GM21576 (cell line): ENCODE data around the gene IL20RB.
A peak's percentile ranks its signal among the peaks of the same experiment; 100 is the strongest.
"Not testable (repeated sequence)": the region's sequence is repeated elsewhere in the genome, so short reads cannot be mapped to it uniquely, and the experiment has no call there.

Experiments used
- ATAC-seq: cut with Tn5 transposase; IDR thresholded peaks from one replicate; pipeline ENCODE4 v1.9.1; 2021; ENCODE audit warnings: mild to moderate bottlenecking, moderate library complexity; ENCODE audit not compliant: unreplicated experiment

Gene IL20RB

DNA sequence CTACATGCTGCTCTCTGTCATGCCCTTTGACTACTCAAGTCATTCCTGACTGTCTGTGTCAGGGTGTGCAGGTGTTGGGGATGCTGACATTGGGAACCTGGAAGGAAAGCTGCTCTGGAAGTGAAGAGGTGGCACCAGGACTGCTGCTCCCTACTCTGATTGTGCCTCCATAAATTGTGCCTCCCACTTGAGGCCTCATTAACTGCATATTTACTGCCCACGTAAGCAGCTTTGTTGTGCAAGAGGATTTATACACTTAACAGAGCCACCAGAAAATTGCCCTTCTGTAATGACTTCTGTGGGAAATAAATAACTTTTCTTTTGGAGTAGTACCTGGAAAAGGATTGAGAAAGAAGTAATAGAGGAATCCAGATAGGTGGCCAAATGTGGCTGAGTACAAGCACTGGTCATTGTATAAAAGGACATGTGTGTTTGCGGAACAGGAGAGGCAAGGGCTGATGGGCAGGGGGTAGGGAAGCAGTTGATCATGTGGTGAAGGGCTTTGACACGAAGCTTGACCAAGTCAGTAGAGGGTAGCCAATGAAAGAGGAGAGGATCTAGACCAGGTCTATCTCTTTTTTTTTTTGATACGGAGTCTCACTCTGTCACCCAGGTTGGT is 24.8 kb downstream of the IL20RB start:
- no peak for ATAC-seq

- ATAC-seq, result no peak
Measured at GRCh38 chr3:136984837-136985236, 27.1 kb downstream of the IL20RB start.

- ATAC-seq, result not testable (repeated sequence)
Measured at GRCh38 chr3:136987398-136987980, 29.7 kb downstream of the IL20RB start.

DNA sequence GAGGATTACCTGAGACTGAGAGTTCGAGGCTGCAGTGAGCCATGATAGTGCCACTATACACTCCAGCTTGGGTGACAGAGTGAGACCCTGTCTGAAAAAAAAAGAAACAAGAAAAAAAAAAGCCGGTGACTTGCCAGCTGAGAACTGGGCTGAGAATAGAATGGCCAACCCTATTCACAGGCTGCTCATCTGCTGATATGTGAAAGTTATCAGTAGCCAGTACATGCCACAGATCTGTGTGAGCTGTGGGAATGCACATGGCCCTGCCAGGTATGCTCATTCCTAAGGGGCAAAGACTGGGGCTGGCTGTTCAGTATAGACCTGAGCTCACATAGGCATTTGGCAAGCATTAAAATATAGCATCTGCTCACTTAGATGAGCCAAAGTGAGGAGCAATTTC is 30.9 kb downstream of the IL20RB start:
- no peak for ATAC-seq

DNA sequence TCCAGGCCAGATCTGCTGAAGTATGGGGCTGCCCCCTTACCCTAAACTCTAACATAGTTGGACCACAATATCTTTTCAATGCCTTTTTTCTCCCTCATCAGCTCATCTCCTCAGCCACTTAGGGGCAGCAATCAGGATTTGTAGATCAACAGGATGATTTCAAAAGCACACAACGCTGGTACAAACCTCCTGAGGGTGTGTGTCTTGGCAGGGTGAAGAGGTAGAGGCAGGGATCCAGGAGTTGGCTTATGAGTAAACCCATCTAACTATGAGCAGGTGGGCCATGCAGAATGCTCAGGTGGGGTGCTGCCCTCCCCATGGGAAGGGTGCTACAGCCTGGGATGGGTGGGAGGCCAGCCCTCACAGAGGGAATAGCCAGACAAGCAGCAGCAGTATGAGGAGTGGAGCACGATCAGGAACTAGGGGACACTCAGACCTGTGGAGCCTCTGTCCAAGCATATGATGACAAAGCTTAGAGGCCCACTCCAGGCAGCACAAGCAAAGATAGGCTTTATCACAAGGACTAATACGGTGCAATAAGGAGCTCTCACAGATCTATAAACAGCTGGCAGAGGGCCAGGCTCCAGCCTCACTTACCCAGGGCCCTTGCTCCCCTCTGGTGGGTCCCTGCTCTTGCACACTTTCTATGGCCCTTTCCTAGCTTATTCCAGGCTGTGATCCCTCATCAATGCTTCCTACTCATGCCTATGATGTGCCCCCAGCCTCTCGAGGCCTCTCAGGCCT is 32.2 kb downstream of the IL20RB start:
- no peak for ATAC-seq

DNA sequence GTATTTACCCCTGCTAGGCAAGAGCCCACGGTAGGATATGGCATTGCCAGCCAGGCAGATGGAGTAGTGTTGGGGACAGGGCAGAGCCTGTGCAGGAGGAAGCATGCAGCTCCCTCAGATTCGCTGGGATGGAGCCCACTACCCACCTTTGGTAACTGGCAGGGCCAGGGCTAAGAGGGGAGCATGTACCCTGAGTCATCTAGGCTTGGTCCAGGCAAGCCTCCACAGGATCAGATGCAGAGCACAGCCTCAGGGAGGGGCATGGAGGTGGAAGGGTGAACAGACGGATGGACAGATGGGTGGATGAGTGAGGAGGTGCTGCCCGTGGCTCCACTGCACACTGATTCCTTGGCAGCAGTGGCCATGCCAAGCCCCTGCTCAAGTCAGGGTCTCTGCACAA is 33.0 kb downstream of the IL20RB start:
- ATAC-seq, result no peak

- no peak for ATAC-seq
Measured at GRCh38 chr3:136992115-136992514, 34.3 kb downstream of the IL20RB start.

DNA sequence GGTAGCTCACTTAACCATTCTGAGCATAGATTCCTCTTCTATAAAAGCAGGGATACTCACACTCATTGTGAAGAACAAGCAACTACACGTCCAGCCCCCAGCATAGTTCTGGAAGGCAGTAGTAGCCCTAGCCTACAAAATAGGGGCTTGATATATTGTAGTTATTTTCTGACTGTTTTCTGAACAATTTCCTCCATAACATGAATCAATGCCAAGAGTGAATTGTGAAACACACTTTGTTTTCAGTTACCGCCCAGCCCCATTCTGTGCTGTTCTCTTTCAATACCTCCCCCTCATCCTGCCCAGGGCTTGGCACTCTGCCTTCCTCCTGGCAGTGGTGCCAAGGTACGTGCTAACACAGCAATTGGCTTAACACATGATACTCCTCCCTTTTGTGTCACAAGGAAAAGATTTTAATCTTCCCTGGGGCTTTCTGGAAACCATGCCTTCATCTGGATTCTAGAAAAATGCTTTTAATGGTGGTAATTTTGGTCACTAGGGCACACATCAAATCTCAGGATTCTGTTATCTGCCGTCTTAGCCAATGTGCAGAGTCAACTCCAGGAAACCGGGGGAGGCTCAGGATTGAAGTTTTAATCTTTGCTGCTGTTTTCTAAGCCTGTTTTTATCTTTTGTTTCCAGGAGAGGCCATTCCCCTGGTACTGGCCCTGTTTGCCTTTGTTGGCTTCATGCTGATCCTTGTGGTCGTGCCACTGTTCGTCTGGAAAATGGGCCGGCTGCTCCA is 37.2 kb downstream of the IL20RB start:
- ATAC-seq, result no peak

DNA sequence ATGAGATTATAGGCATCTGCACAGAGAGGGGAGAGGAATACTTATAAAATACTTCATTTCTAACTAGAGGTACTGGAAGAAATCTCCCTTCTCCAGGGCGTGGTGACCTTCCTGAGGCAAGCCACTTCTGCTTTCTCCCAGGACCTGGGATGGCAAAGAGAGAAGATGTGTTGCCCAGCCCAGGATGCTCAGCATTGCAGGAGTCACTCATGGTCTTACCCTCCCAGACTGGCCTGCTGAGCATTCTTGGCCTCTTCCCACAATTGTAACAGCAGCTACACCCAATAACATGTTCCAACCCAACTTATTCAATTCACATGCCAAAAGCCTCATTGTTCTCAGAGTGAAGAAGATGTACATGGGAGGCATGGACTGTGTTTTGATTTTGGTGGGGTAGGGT is 37.9 kb downstream of the IL20RB start:
- no peak for ATAC-seq

DNA sequence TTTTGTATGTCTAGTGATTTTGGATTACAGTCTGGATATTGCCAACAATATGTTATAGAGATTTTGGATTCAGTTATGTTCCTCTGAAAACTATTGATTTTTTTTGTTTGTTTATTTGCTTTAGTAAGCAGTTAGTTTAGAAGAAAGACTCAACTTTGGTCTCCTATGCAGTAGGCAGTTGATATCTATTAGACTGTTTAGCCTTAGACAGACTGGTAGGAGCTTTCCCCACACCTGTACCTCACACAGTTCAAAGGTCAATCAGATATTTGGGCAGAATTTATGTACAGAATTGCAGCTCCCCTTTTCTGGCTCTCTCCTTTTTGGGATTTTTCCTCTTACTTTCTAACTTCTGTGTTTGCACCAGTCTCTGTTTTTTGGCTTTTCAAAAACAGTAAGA is 42.3 kb downstream of the IL20RB start:
- no peak for ATAC-seq

DNA sequence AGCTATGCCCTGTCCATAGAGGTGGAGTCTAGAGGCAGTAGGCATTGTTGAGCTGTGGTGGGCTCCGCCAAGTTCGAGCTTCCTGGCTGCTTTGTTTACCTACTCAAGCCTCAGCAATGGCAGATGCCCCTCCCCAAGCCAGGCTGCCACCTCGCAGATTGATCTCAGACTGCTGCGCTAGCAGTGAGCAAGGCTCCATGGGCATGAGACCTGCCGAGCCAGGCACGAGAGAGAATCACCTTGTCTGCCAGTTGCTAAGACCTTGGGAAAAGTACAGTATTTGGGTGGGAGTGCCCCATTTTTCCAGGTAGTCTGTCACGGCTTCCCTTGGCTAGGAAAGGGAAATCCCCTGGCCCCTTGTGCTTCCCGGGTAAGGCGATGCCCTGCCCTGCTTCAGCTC is 49.6 kb downstream of the IL20RB start:
- ATAC-seq, result not testable (repeated sequence)

DNA sequence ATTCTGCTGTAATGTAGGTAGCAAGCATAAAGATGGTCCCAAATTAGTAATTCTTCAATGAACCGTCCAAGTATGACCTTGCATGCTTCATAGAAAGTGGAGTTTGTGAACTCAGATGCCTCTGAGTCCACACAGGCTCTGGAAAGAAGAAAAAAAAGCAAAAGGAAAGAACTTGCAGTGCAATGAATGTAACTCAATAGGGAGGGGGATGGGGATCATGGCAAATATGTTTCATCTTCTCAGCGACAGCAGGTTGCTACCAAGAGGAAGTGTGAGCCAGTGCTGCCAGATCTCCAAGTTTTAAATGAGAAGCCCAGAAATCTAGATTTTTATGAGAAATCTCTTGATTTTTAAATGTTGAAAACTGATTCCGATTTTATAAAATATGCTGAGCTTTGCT is 50.3 kb downstream of the IL20RB start:
- ATAC-seq, result no peak

DNA sequence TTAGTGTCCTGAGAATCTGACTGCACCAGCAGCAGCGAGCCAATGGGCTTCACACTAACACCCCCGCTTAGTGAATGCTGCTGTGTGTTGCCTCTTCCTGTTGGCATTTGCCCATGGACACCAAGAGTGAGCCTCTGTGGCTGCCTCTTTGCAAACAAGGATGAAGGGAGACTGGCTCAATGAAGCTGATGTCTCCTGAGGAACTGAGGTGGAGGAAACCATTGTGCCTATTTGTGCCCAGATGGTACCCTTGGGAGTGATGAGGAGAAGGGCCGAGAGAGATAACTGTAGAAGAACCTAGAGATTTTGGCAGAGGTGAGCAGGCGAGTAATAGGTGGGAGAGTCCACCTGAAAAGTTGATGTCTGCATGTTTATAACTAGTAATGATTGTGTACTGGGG is 51.2 kb downstream of the IL20RB start:
- no peak for ATAC-seq

- no peak for ATAC-seq
Measured at GRCh38 chr3:137010137-137010536, 52.4 kb downstream of the IL20RB start.

DNA sequence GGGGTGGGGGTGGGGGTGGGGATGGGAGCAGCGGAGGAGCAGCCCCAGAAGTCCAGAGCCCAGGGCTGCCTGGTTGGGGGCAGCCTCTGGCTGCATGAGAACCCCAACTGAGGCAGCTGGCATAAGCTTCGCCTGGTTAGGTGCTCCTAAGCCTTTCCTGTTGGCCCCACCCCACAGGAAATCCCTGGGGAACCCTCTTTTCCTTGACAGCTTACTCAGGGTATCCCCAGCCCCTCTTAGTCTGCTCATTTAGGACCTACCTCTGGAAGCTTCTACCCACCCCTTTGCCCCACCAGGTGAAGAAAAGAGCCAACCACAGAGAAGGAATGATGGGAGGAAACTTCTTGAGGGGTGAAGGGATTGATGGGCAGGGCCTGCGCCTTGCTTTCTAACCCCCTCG is 53.4 kb downstream of the IL20RB start:
- ATAC-seq, result no peak

DNA sequence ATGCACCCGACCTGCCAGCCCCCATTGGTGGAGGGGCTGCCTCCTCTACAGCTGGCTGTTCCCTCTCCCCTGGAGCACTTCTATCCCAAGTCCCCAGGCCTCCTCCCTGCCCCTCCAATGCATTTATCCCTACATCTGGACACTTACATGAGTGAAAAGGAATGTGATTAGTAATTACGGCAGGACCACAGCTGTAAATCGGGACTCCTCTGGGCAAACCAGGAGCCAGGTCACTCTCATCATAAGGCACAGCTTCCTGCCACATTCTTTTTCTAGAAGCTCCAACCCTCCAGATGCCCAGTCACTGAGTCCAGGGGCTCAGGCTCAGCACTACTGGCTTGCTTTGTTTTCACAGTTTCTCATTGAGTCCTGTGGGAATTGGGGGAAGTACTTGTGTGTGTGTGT is 54.3 kb downstream of the IL20RB start:
- no peak for ATAC-seq

GRCh38 chr3:137013951-137014688 is 56.3 kb downstream of the IL20RB start:
- ATAC-seq, result peak; percentile 65

DNA sequence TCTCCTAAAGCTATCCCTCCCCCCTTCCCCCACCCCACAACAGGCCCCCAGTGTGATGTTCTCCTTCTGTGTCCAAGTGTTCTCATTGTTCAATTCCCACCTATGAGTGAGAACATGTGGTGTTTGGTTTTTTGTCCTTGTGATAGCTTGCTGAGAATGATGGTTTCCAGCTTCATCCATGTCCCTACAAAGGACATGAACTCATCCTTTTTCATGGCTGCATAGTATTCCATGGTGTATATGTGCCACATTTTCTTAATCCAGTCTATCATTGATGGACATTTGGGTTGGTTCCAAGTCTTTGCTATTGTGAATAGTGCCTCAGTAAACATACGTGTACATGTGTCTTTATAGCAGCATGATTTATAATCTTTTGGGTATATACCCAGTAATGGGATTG is 59.5 kb downstream of the IL20RB start:
- ATAC-seq, result not testable (repeated sequence)

GRCh38 chr3:137020315-137020714 is 62.5 kb downstream of the IL20RB start:
- ATAC-seq, result no peak

DNA sequence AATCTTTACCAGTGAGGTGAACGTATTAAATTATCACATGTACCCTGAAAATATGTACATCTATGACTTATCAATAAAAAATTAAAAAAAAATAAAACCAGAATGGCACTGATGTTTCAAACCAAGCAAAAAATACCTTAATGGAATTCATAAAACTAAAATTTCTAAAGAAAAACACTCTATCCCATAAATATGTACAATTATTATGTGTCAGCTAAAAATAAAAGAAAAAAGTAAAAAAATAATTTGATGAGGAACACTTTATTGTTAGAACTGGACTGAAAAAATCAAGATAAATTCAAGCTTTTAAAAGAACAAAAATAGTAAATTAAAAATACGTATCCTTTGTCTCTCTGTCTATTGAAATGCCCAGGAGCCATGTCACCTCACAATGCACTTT is 63.1 kb downstream of the IL20RB start:
- ATAC-seq, result no peak

DNA sequence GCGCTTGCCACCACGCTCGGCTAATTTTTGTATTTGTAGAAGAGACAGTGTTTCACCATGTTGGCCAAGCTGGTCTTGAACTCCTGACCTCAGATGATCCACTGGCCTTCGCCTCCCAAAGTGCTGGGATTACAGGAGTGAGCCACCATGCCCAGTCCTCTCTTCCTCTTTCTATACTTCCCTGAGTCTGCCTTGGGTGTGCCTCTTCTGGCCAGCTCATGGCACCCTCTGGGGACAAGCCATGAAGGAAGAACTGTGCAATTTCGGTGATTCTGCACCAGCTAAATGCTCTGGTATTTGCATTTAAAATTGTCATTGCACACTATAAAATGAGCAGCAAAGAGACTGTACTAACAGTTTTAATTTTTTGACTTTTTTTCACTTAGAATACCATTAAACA is 66.6 kb downstream of the IL20RB start:
- ATAC-seq, result no peak
